H1 (cell line): ENCODE data around the gene ADCYAP1. TPM values are rescaled to one million over a fixed set of nuclear protein-coding genes. Genes with fewer than 3 reads are reported as not detected.

ENCODE experiments used
- BRCA1 ChIP-seq: IDR thresholded peaks from 2 replicates; pipeline ENCODE4 v1.6.1; 2012; ENCODE audit warnings: low read depth, low read length, improper control_type of control experiment
- CEBPB ChIP-seq: IDR thresholded peaks from 2 replicates; pipeline ENCODE4 v1.6.1; 2012; ENCODE audit warnings: low read depth, low read length
- CHD7 ChIP-seq: fragments of 300-600 bp; sonication (generic); IDR thresholded peaks from 2 replicates; pipeline ENCODE4 v1.7.1; 2012; ENCODE audit warnings: low read length, moderate library complexity, mild to moderate bottlenecking, inconsistent platforms; ENCODE audit not compliant: insufficient replicate concordance
- CREB1 ChIP-seq: IDR thresholded peaks from 2 replicates; pipeline ENCODE4 v1.6.1; 2012; ENCODE audit warnings: inconsistent platforms
- FOSL1 ChIP-seq: IDR thresholded peaks from 2 replicates; pipeline ENCODE4 v1.6.1; 2011; ENCODE audit warnings: mild to moderate bottlenecking, low read depth, low read length, moderate library complexity; ENCODE audit not compliant: insufficient read depth
- TAF1 ChIP-seq: IDR thresholded peaks from 2 replicates; pipeline ENCODE4 v1.6.1; 2011; ENCODE audit warnings: mild to moderate bottlenecking, low read depth, low read length
- ZNF274 ChIP-seq: IDR thresholded peaks from 2 replicates; pipeline ENCODE4 v1.7.0; 2012; ENCODE audit warnings: low read length, borderline replicate concordance; ENCODE audit errors: extremely low read depth
- polyA plus RNA-seq, 7 experiments: library from polyadenylated mRNA; depleted of rRNA in 3 of 7; stranded (reverse) in 5 of 7; unstranded in 2 of 7; fragments of >200 nt in 5 of 7; fragments of 200-250 nt in 2 of 7; gene quantifications; 1 replicate in 5 of 7; 2 replicates in 1 of 7; 4 replicates in 1 of 7; pipeline versions ENCODE4 v1.2.1 to v1.2.3, GENCODE V29; 2011 to 2013; ENCODE audit warnings: missing spikeins in 2 of 7, mixed read lengths in 2 of 7
- total RNA-seq: library from RNA; stranded (reverse); fragmentation: NEBNext Ultra II Directional; extraction: Animal tissue kit (Norgen Biotek cat#: 25700); gene quantifications from 2 replicates; pipeline ENCODE4 v1.2.1, GENCODE V29; 2021
- TF ChIP-seq, protein P1 (sequence below), 3 experiments: IDR thresholded peaks; 1 replicate in 2 of 3; 2 replicates in 1 of 3; pipeline versions ENCODE4 v1.5.1 to v1.6.1; 2011; ENCODE audit warnings: low read length in 3 of 3, mild to moderate bottlenecking in 3 of 3, inconsistent platforms in 2 of 3, low read depth in 1 of 3, moderate library complexity in 1 of 3; ENCODE audit not compliant: insufficient read depth in 1 of 3; ENCODE audit errors: control extremely low read depth in 1 of 3

Gene ADCYAP1
- total and polyA plus RNA-seq, 2 of the 8 experiments (the other 6 are each of a cell fraction or from before 2014, with no cell fraction given): 0.02 TPM; not detected in 1

DNA sequence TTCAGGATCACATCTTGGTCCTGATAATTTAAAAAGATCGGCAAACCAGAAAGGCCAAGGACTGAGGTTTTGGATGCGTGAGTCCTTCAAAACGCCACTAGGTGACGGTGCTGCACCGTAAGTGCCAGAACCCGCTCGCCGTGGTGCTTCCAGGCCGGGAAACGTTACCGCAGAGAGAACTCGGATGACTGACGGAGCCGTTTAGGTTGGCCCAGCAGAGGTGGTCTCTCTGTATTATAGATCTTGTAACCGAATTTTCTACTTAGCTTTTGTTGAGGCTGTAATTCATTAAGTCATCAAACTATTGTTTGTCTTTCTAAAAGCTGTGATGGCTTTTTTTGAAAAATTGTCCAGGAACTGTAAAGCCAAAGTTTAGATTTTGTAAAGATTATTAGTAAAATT is 39.8 kb upstream of the ADCYAP1 start (continued):
- TF ChIP-seq CHD7 (no peak), FOSL1 (no peak), BRCA1 (peak; percentile 22; the same call in 1 of the 2 replicates), ZNF274 (no peak), CREB1 (0 out of 2 replicates have a peak, but pooled peaks have one; percentile 25), CEBPB (peak; percentile 45; the same call in 1 of the 2 replicates), TAF1 (no peak)
- TF ChIP-seq, protein P1, sequence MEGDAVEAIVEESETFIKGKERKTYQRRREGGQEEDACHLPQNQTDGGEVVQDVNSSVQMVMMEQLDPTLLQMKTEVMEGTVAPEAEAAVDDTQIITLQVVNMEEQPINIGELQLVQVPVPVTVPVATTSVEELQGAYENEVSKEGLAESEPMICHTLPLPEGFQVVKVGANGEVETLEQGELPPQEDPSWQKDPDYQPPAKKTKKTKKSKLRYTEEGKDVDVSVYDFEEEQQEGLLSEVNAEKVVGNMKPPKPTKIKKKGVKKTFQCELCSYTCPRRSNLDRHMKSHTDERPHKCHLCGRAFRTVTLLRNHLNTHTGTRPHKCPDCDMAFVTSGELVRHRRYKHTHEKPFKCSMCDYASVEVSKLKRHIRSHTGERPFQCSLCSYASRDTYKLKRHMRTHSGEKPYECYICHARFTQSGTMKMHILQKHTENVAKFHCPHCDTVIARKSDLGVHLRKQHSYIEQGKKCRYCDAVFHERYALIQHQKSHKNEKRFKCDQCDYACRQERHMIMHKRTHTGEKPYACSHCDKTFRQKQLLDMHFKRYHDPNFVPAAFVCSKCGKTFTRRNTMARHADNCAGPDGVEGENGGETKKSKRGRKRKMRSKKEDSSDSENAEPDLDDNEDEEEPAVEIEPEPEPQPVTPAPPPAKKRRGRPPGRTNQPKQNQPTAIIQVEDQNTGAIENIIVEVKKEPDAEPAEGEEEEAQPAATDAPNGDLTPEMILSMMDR (IDR thresholded peaks at IDR 0.05; ENCODE audit: control extremely low read depth in 1 of 3, insufficient read depth in 1 of 3, low read depth in 1 of 3, low read length in 3 of 3): peak; percentile 96 to 99 (median 97)
